Measurements from ENCODE around the gene DNM1L. TPM values are rescaled to one million over a fixed set of nuclear protein-coding genes. Genes with fewer than 3 reads are reported as not detected.

DNM1L gene
- total RNA-seq, 1 donor from 2014 or later, result 48.5 TPM

GRCh38 chr12:32726286-32726685 is 47.2 kb downstream of the DNM1L start:
- intact Hi-C loops (cut with DNase I), result no loop called here
- ATAC-seq (no peak), DNase-seq (no peak)
- H3K27me3 ChIP-seq, result no peaks in the 10 kb centered on the region
- H3K36me3 ChIP-seq, result peaks cover 85% of the 10 kb centered on the region
- no peak overlapping the region for H3K27ac ChIP-seq
- no peak overlapping the region for H3K4me3 ChIP-seq
- no peaks in the 10 kb centered on the region for H3K4me1 ChIP-seq
- no peaks in the 10 kb centered on the region for H3K9me3 ChIP-seq
- no peak for TF ChIP-seq CTCF (IDR thresholded peaks at IDR 0.05)

- no peak for TF ChIP-seq CTCF (IDR thresholded peaks at IDR 0.05)
- Histone ChIP-seq H3K9me3 (no peaks in the 10 kb centered on the region), H3K4me3 (no peak overlapping the region), H3K4me1 (no peaks in the 10 kb centered on the region), H3K36me3 (peaks cover 85% of the 10 kb centered on the region), H3K27me3 (no peaks in the 10 kb centered on the region), H3K27ac (no peak overlapping the region)
- DNase-seq (no peak), ATAC-seq (no peak)
- intact Hi-C loops (cut with DNase I), result no loop called here
These were observed 48.1 kb downstream of the DNM1L start for GRCh38 chr12:32727237-32727636.

- Histone ChIP-seq H3K9me3 (no peaks in the 10 kb centered on the region), H3K4me3 (no peak overlapping the region), H3K4me1 (no peaks in the 10 kb centered on the region), H3K36me3 (peaks cover 93% of the 10 kb centered on the region), H3K27ac (no peak overlapping the region), H3K27me3 (no peaks in the 10 kb centered on the region)
- intact Hi-C loops (cut with DNase I), result no loop called here
- no peak for DNase-seq
- TF ChIP-seq CTCF (IDR thresholded peaks at IDR 0.05), result no peak
- no peak for ATAC-seq
These were observed 55.9 kb downstream of the DNM1L start for GRCh38 chr12:32734952-32735351.

- no peak for TF ChIP-seq CTCF (IDR thresholded peaks at IDR 0.05)
- no peaks in the 10 kb centered on the region for H3K4me1 ChIP-seq
- no peak overlapping the region for H3K27ac ChIP-seq
- H3K27me3 ChIP-seq, result no peaks in the 10 kb centered on the region
- intact Hi-C loops (cut with DNase I), result no loop called here
- no peak overlapping the region for H3K4me3 ChIP-seq
- H3K36me3 ChIP-seq, result peaks cover 95% of the 10 kb centered on the region
- no peaks in the 10 kb centered on the region for H3K9me3 ChIP-seq
- ATAC-seq (no peak), DNase-seq (no peak)
These were observed 57.3 kb downstream of the DNM1L start for GRCh38 chr12:32736445-32736844.

- TF ChIP-seq CTCF (IDR thresholded peaks at IDR 0.05), result no peak
- no peak overlapping the region for H3K4me3 ChIP-seq
- no peak for DNase-seq
- intact Hi-C loops (cut with DNase I), result no loop called here
- H3K27me3 ChIP-seq, result no peaks in the 10 kb centered on the region
- H3K27ac ChIP-seq, result no peak overlapping the region
- H3K36me3 ChIP-seq, result peaks cover 94% of the 10 kb centered on the region
- no peaks in the 10 kb centered on the region for H3K9me3 ChIP-seq
- no peaks in the 10 kb centered on the region for H3K4me1 ChIP-seq
- no peak for ATAC-seq
These were observed 58.6 kb downstream of the DNM1L start for GRCh38 chr12:32737715-32738114.

- Histone ChIP-seq H3K27me3 (no peaks in the 10 kb centered on the region), H3K36me3 (peaks cover 94% of the 10 kb centered on the region), H3K27ac (no peak overlapping the region), H3K4me3 (no peak overlapping the region), H3K9me3 (no peaks in the 10 kb centered on the region), H3K4me1 (no peaks in the 10 kb centered on the region)
- DNase-seq (no peak), ATAC-seq (no peak)
- TF ChIP-seq CTCF (IDR thresholded peaks at IDR 0.05), result no peak
- intact Hi-C loops (cut with DNase I), result no loop called here
These were observed 60.2 kb downstream of the DNM1L start for GRCh38 chr12:32739279-32739678.
